Left hindlimb (tissue), 1 donor: ENCODE results near the gene CCR9.
A peak's percentile ranks its signal among the peaks of the same experiment; 100 is the strongest.

Experiments
- DNase-seq: peaks from one replicate; pipeline ENCODE4 v3.0.0-alpha.2; 2018

CCR9 gene

GRCh38 chr3:45909542-45909941, 23.2 kb downstream of the CCR9 start:
- DNase-seq: no peak

GRCh38 chr3:45910892-45911291, 24.5 kb downstream of the CCR9 start:
- no peak for DNase-seq

GRCh38 chr3:45911511-45912226, 25.3 kb downstream of the CCR9 start:
- DNase-seq: no peak

GRCh38 chr3:45912435-45912834, 26.1 kb downstream of the CCR9 start:
- DNase-seq: no peak

- DNase-seq: no peak
Measured at GRCh38 chr3:45914362-45915058, 28.2 kb downstream of the CCR9 start.

- DNase-seq: no peak
Measured at GRCh38 chr3:45915059-45915439, 28.7 kb downstream of the CCR9 start.

- peak; percentile 40 for DNase-seq
Measured at GRCh38 chr3:45915518-45916231, 29.3 kb downstream of the CCR9 start.

GRCh38 chr3:45917146-45917898, 31.0 kb downstream of the CCR9 start:
- DNase-seq: no peak

GRCh38 chr3:45921158-45922038, 35.1 kb downstream of the CCR9 start:
- no peak for DNase-seq

GRCh38 chr3:45922039-45922326, 35.6 kb downstream of the CCR9 start:
- DNase-seq: no peak

- no peak for DNase-seq
Measured at GRCh38 chr3:45922950-45923590, 36.7 kb downstream of the CCR9 start.

GRCh38 chr3:45923755-45924154, 37.4 kb downstream of the CCR9 start:
- no peak for DNase-seq

GRCh38 chr3:45927881-45928280, 41.5 kb downstream of the CCR9 start:
- no peak for DNase-seq

GRCh38 chr3:45929042-45929679, 42.8 kb downstream of the CCR9 start:
- peak; percentile 48 for DNase-seq

- no peak for DNase-seq
Measured at GRCh38 chr3:45931496-45931895, 45.2 kb downstream of the CCR9 start.

- no peak for DNase-seq
Measured at GRCh38 chr3:45932112-45932511, 45.8 kb downstream of the CCR9 start.

GRCh38 chr3:45933591-45933990, 47.2 kb downstream of the CCR9 start:
- no peak for DNase-seq

- DNase-seq: no peak
Measured at GRCh38 chr3:45936261-45936660, 49.9 kb downstream of the CCR9 start.

- DNase-seq: no peak
Measured at GRCh38 chr3:45937206-45938042, 51.1 kb downstream of the CCR9 start.

GRCh38 chr3:45938043-45938435, 51.7 kb downstream of the CCR9 start:
- DNase-seq: no peak
